GM23248 (cell line): ENCODE measurements around the gene WNT3A.

ENCODE experiments used
- EZH2 ChIP-seq: fragments of 200-600 bp; sonication (generic); IDR thresholded peaks from 2 replicates; pipeline ENCODE4 v1.6.1; 2018; ENCODE audit warnings: antibody characterized with exemption, mild to moderate bottlenecking; ENCODE audit not compliant: insufficient read depth, poor library complexity, severe bottlenecking
- EZH2phosphoT487 ChIP-seq: fragments of 200-600 bp; sonication (generic); IDR thresholded peaks from 2 replicates; pipeline ENCODE4 v1.6.1; 2018; ENCODE audit warnings: antibody characterized with exemption, moderate library complexity, mild to moderate bottlenecking, low read depth; ENCODE audit not compliant: insufficient read depth

- TF ChIP-seq EZH2 (no peak), EZH2phosphoT487 (no peak)
Observed at GRCh38 chr1:228059634-228060457, 53.0 kb downstream of the WNT3A start.
